Stimulated activated naive CD8-positive, alpha-beta T cell treated with anti-CD3 and anti-CD28 coated beads, Interleukin-15, amount 100 ng/mL, for 72 hours (primary cell): ENCODE measurements around the gene APBB1IP.
"Not testable (repeated sequence)": the region's sequence is repeated elsewhere in the genome, so short reads cannot be mapped to it uniquely, and the experiment has no call there.

Source experiments
- ATAC-seq: fragments of 150-1000 bp; cut with Tn5 transposase; 2 replicates; pipeline ENCODE4 v1.10.0; 2021; ENCODE audit warnings: mild to moderate bottlenecking, moderate library complexity
- DNase-seq, 2 donors: peaks; one replicate each; pipeline ENCODE4 v3.0.0; 2021 to 2022
- H3K27ac Mint-ChIP-seq, 2 donors: one replicate each; pipeline ENCODE4 v1.8.0; 2022; ENCODE audit warnings: mild to moderate bottlenecking in 2 of 2, mixed read lengths in 2 of 2, moderate library complexity in 2 of 2
- H3K27me3 Mint-ChIP-seq: one replicate; pipeline ENCODE4 v1.8.0; 2022; ENCODE audit warnings: mixed read lengths
- H3K4me1 Mint-ChIP-seq: one replicate; pipeline ENCODE4 v1.8.0; 2022; ENCODE audit warnings: mild to moderate bottlenecking, mixed read lengths
- H3K4me3 Mint-ChIP-seq, 2 donors: one replicate each; pipeline ENCODE4 v1.8.0; 2022; ENCODE audit warnings: mild to moderate bottlenecking in 2 of 2, mixed read lengths in 2 of 2, moderate library complexity in 1 of 2
- H3K9me3 Mint-ChIP-seq, 2 donors: one replicate each; pipeline ENCODE4 v1.8.0; 2022; ENCODE audit warnings: mixed read lengths in 2 of 2

APBB1IP gene

DNA sequence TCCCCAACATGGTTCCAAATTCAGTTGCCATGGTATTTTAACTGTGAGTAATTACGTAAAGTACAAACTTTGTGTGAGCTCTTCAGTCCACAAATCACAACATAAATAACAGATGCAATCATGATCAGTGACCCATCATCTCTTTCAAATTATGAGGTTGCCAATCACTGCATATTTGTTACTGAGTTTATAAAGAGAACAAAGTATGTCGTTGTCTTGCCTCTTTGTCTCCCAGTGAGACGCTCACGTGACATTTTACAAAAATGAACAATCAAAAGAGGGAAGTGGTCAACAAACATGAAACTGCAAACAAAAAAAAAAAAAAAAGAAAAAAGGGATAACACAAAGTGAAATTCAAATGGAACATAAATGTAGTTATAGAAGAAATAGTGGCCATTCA, 136.6 kb downstream of the APBB1IP start:
- ATAC-seq (no peak), DNase-seq (no peak)
- Mint-ChIP-seq H3K9me3 (peaks cover 24 to 32% of the 10 kb centered on the region in 2 donors), H3K4me3 (no peak overlapping the region), H3K27ac (no peak overlapping the region), H3K27me3 (no peaks in the 10 kb centered on the region), H3K4me1 (peaks cover 6% of the 10 kb centered on the region)

DNA sequence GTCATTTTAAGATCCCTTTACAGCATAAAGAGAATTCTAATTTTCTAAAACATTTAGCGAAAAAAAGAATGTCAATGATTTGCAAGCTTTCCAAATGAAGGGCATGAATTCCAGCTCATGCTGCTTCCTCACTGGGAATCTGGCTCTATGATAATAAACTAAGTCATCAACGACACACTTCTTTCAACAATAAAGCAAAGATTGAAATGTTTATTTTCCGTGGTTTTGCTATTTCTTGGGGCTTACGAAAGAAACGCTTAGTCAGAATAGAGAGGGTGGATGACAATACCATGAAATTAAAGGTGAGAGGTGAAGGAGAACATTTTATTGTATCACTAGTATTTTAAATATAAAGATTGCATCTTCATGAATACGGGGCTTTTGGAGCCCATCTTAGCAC, 140.2 kb downstream of the APBB1IP start:
- DNase-seq, H3K27me3 Mint-ChIP-seq, H3K4me3 Mint-ChIP-seq, H3K27ac Mint-ChIP-seq, ATAC-seq, H3K4me1 Mint-ChIP-seq: not testable (repeated sequence)
- H3K9me3 Mint-ChIP-seq, result peaks cover 9 to 11% of the 10 kb centered on the region in 2 donors

DNA sequence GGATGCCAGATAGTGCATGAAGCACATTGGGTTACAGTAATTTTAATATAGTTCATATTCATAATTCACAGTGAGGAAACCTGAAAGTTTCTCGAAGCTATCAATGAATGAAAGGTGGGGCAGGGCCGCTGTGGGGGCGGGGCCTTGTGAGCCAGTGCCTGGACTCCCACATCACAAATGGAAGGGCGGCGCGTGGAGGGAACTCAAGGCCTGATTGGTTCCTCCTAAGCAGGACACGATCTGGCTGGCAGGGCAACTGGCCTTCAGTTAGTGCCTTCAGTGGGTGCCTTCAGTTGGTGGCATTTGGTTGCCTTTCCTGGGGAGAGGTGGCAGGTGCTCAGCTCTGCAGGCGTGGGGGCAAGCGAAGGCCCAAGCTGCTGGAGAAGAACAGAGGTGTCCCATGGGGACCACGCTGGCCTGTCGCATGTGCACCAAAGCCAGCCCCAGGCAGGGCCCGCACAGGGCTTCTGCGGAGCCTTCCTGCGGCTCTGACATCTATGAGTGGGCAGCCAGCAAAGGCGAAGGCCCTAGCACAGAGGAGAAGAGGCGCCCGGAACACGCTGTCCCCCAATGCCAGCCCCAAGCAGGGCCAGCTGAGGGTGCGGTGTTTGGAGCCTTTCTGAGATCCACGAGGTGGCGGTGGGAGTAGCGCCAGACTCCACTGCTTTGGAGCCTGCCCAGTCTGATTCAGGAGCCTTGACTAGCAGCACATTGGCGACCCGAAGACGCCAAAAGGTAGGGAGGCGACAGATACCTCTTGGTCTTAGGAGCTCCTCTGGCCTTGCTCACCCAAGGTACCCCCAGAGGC, 141.3 kb downstream of the APBB1IP start:
- peak overlapping the region in 1 of 2 donors; percentile 44 for H3K27ac Mint-ChIP-seq
- H3K9me3 Mint-ChIP-seq, result peaks cover 5 to 9% of the 10 kb centered on the region in 2 donors
- no peak overlapping the region for H3K4me3 Mint-ChIP-seq
- H3K4me1 Mint-ChIP-seq, result peaks cover 6% of the 10 kb centered on the region
- ATAC-seq, result no peak
- no peak for DNase-seq
- H3K27me3 Mint-ChIP-seq, result no peaks in the 10 kb centered on the region

DNA sequence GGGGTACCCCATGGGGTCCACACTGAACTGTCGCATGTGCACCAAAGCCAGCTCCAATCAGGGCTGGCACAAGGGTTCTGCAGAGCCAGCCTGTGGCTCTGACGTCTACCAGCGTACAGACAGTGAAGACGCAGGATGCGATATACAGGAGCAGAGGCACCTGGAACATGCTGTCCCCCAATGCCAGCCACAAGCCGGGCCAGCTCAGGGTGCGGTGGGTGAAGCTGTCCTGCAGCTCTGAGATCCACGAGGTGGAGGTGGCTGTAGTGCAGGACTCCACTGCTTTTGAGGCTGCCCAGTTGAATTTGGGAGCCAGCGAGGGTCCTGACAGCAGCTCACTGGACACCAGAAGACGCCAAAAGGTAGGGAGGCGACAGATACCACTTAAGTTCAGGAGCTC, 148.1 kb downstream of the APBB1IP start:
- H3K4me3 Mint-ChIP-seq, result no peak overlapping the region
- H3K4me1 Mint-ChIP-seq, result no peaks in the 10 kb centered on the region
- H3K9me3 Mint-ChIP-seq, result no peaks in the 10 kb centered on the region
- ATAC-seq, result no peak
- DNase-seq, result no peak
- H3K27me3 Mint-ChIP-seq, result no peaks in the 10 kb centered on the region
- no peak overlapping the region for H3K27ac Mint-ChIP-seq

DNA sequence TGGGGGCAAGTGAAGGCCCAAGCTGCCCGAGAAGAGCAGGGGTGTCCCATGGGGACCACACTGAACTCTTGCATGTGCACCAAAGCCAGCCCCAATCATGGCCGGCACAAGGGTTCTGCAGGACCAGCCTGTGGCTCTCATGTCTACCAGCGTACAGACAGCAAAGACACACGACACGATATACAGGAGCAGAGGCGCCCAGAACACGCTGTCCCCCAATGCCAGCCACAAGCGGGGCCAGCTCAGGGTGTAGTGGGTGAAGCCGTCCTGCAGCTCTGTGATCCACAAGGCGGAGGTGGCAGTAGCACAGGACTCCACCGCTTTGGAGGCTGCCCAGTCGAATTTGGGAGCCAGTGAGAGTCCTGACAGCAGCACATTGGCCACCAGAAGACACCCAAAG, 150.5 kb downstream of the APBB1IP start:
- Mint-ChIP-seq H3K4me1 (no peaks in the 10 kb centered on the region), H3K27me3 (no peaks in the 10 kb centered on the region), H3K4me3 (no peak overlapping the region), H3K9me3 (no peaks in the 10 kb centered on the region), H3K27ac (no peak overlapping the region)
- no peak for ATAC-seq
- no peak for DNase-seq

DNA sequence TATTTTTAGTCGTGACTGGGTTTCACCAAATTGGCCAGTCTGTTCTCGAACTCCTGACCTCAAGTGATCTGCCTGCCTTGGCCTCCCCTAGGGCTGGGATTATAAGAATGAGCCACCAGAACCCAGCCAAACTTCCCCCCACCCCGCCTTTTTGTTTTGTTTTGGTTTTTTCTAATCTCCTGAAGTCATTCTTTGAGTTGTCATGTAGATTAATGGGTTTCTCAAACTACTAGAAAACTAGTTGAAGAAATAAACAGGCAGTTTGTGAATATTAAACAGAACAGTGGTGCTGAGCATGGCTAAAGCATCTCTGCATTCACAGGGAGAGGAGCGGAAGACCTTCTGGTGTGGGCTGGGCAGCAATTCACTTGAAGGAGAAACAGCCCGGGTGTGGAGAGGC, 151.7 kb downstream of the APBB1IP start:
- peak overlapping the region in 1 of 2 donors; percentile 81 for H3K27ac Mint-ChIP-seq
- not testable (repeated sequence) for ATAC-seq, H3K27me3 Mint-ChIP-seq, H3K4me3 Mint-ChIP-seq, H3K4me1 Mint-ChIP-seq, DNase-seq, H3K9me3 Mint-ChIP-seq

DNA sequence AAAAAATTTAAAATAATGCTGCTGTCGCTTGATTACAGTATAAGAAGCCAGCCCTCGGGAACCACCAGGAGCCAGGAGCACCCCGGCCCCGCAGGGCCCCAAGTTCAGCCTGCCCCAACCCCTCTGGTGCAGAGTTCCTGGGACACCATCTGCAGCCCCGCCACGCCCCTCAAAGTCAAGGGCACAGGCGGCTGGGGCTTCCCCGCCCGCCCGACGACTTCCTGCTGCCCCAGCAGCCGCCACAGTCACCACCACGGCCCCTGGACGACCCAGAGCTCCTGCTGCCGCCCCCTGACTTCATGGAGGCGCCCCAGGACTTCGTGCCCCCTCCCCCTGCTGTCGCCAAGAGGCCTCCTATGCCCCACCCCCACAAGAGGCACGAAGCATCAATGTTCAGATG, 155.8 kb downstream of the APBB1IP start:
- H3K27ac Mint-ChIP-seq, result peak overlapping the region in 1 of 2 donors; percentile 63
- ATAC-seq, result peak; percentile 77
- H3K4me1 Mint-ChIP-seq, result peaks cover 7% of the 10 kb centered on the region
- H3K4me3 Mint-ChIP-seq, result peak overlapping the region; percentile 50 to 57
- no peaks in the 10 kb centered on the region for H3K9me3 Mint-ChIP-seq
- no peaks in the 10 kb centered on the region for H3K27me3 Mint-ChIP-seq
- DNase-seq, result peak in 1 of 2 donors; percentile 26

DNA sequence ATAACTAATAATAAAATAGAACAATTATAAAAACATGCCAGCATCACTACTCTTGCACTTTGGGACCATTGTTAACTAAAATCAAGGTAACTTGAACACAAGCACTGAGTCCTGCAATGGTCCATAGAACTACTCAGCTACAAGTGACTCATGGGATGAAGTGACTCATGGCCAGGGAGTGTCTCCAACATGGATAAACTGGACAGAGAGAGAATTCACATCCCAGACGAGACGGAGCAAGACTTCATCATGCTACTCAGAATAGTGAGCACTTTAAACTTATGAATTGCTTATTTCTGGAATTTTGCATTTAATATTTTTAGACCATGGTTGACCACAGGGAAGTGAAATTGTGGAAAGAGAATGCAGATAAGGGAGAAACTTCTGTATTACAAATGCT, 165.1 kb downstream of the APBB1IP start:
- not testable (repeated sequence) for H3K4me3 Mint-ChIP-seq, DNase-seq, H3K4me1 Mint-ChIP-seq, H3K9me3 Mint-ChIP-seq, ATAC-seq, H3K27me3 Mint-ChIP-seq, H3K27ac Mint-ChIP-seq

DNA sequence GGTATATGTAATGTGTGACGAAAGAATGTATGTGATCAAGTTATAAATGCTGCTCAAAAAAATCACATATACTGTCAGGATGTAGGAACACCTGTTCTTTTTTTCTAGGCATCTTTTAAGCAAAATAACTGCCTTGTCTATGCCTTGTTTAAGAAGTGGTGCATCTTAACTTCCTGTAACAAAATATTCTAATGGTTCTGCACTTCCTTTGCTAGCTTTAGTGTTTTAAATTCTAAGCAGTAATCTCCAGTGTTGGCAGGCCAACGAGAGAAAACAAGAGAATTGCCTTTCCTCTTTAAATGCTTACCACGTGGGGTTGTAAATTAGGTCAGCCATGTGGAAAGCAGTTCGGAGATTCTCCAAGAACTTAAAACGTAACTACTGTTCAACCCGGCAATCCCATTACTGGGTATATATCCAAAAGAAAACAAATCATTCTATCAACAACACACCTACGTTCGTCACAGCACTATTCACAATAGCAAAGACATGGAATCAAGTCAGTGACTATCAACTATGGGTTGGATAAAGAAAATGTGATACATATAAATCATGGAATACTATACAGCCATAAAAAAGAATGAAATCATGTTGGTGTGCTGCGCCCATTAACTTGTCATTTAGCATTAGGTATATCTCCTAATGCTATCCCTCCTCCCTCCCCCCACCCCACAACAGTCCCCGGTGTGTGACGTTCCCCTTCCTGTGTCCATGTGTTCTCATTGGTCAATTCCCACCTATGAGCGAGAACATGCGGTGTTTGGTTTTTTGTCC, 166.4 kb downstream of the APBB1IP start:
- H3K9me3 Mint-ChIP-seq, result not testable (repeated sequence)

DNA sequence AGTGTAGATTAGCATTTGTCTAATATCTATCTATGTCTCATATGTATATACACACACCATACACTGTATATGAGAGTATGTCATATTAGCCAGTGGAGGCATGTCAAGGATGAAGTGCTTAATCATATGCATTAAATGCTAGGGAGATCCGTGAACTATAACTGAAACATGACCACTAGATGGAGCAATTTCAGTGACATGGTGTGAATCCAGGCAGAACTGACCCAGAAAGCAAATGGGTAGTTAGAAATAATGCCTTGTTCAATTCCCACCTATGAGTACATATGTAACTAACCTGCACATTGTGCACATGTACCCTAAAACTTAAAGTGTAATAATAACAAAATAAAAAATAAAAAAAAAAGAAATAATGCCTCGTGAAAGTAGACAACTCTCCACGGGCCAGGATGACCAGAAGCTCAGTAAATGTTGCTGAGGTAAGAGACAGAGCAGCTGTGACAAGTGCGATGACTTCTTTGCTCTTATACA, 168.3 kb downstream of the APBB1IP start:
- ATAC-seq, result peak; percentile 78
- not testable (repeated sequence) for H3K4me1 Mint-ChIP-seq

More for the DNA sequence above, 166.4 kb downstream of the APBB1IP start:
- H3K27ac Mint-ChIP-seq, H3K4me1 Mint-ChIP-seq, H3K27me3 Mint-ChIP-seq, ATAC-seq, H3K4me3 Mint-ChIP-seq, DNase-seq: not testable (repeated sequence)

DNA sequence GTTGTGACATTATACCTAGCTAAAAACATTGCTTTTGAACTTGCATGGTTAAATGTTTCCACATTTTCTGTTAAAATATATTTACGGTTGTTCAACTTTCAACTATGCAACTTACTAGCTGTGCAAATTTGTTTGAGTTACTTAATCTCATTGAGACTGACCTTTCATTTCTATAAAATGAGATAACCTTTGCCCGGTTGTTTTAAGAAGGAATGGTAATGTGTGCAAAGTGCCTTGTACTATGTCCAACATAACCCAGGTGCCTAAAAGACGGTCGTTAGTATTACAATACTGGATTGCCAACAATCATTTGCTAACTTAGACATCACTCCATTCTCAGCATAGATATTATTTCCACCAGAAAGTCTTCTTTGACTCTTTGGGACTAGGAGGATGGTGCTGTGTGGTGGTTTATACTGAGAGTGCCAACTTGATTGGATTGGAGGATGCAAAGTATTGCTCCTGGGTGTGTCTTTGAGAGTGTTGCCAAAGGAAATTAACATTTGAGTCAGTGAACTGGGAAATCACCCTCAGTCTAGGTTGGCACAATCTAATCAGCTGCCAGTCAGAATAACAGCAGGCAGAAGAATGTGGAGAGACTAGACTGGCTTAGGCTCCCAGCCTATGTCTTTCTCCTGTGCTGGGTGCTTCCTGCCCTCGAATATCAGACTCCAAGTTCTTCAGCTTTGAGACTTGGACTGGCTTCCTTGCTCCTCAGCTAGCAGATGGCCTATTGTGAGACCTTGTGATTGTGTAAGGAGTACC, 174.2 kb downstream of the APBB1IP start:
- DNase-seq (no peak), ATAC-seq (no peak)
- no peaks in the 10 kb centered on the region for H3K9me3 Mint-ChIP-seq
- H3K27ac Mint-ChIP-seq, result no peak overlapping the region
- H3K27me3 Mint-ChIP-seq, result peaks cover 8% of the 10 kb centered on the region
- no peak overlapping the region for H3K4me3 Mint-ChIP-seq
- H3K4me1 Mint-ChIP-seq, result no peaks in the 10 kb centered on the region

More for the DNA sequence above, 168.3 kb downstream of the APBB1IP start:
- H3K4me3 Mint-ChIP-seq, H3K27ac Mint-ChIP-seq, H3K9me3 Mint-ChIP-seq, DNase-seq, H3K27me3 Mint-ChIP-seq: not testable (repeated sequence)
